Measurements from ENCODE around the gene MRPS2. TPM values are rescaled to one million over a fixed set of nuclear protein-coding genes. Genes with fewer than 3 reads are reported as not detected.

The MRPS2 gene
- total and polyA plus RNA-seq, 2 experiments from 2014 or later = 83.2 to 116 TPM

- Histone ChIP-seq H4K20me1 (replicated peaks; ENCODE audit: insufficient read depth) (no peaks in the 10 kb centered on the region; the same call in 1 of the 2 replicates), H3K9me2 (ENCODE audit: insufficient read depth) (no peaks in the 10 kb centered on the region), H3K27me3 (ENCODE audit: insufficient read depth) (no peaks in the 10 kb centered on the region), H3F3A (replicated peaks; ENCODE audit: low read depth) (no peaks in the 10 kb centered on the region), H2AFZ (no peak overlapping the region), H3K36me3 (ENCODE audit: insufficient read depth) (no peaks in the 10 kb centered on the region), H3K4me2 (no peak overlapping the region), H3K4me3 (no peak overlapping the region), H3K27ac (ENCODE audit: low read depth) (no peak overlapping the region), H3K79me2 (replicated peaks; ENCODE audit: insufficient read depth) (no peaks in the 10 kb centered on the region), H3K4me1 (ENCODE audit: insufficient read depth) (no peaks in the 10 kb centered on the region)
- peaks cover 24% of the 10 kb centered on the region for H3K36me3 Mint-ChIP-seq (ENCODE audit: low read depth)
- H3K4me3 Mint-ChIP-seq = no peak overlapping the region
- DNase-seq (ENCODE audit: low spot score) = no peak
- TF ChIP-seq ETS1 (IDR thresholded peaks at IDR 0.05) (no peak), STAT1 (IDR thresholded peaks at IDR 0.05; ENCODE audit: unreplicated experiment) (no peak), POLR2AphosphoS5 (IDR thresholded peaks at IDR 0.05; ENCODE audit: low read depth) (no peak), JUNB (IDR thresholded peaks at IDR 0.05; ENCODE audit: unreplicated experiment) (no peak), EZH2phosphoT487 (IDR thresholded peaks at IDR 0.05; ENCODE audit: unreplicated experiment) (no peak), CTCF (conservative IDR thresholded peaks at IDR 0.05; ENCODE audit: low read depth in 2 of 2) (no peak), ZNF114 (CRISPR knock-in tag; IDR thresholded peaks at IDR 0.05) (no peak), CREB1 (CRISPR knock-in tag; IDR thresholded peaks at IDR 0.05; ENCODE audit: low read depth) (no peak), ZNF331 (CRISPR knock-in tag; IDR thresholded peaks at IDR 0.05; ENCODE audit: low read depth) (no peak), EZH2 (IDR thresholded peaks at IDR 0.05; ENCODE audit: low read depth, unreplicated experiment) (no peak), NANOG (IDR thresholded peaks at IDR 0.05; ENCODE audit: borderline replicate concordance) (no peak), ZNF462 (CRISPR knock-in tag; IDR thresholded peaks at IDR 0.05) (no peak), REST (IDR thresholded peaks at IDR 0.05; ENCODE audit: unreplicated experiment) (no peak)
- no peak for ATAC-seq
- H3K9me3 Mint-ChIP-seq = no peaks in the 10 kb centered on the region
- H3K27ac Mint-ChIP-seq = no peak overlapping the region
- H3K4me1 Mint-ChIP-seq = no peaks in the 10 kb centered on the region; the same call in 1 of the 3 replicates
- peaks cover 6% of the 10 kb centered on the region for H3K27me3 Mint-ChIP-seq (ENCODE audit: insufficient read depth, low read depth, poor library complexity)
These were observed 10.2 kb upstream of the MRPS2 start for GRCh38 chr9:135490166-135490870.
